Fibroblast of villous mesenchyme (primary cell): Measurements from ENCODE around the gene DIP2B. TPM values are rescaled to one million over a fixed set of nuclear protein-coding genes. Genes with fewer than 3 reads are reported as not detected.

Experiments
- DNase-seq: peaks from one replicate; pipeline ENCODE4 v3.0.0-alpha.2; 2010; ENCODE audit warnings: low read depth
- H3K4me3 ChIP-seq: 2 replicates; pipeline ENCODE4 v1.5.1; 2011; ENCODE audit warnings: low read depth, mild to moderate bottlenecking, low read length
- CTCF ChIP-seq: IDR thresholded peaks from 2 replicates; pipeline ENCODE4 v1.5.1; 2012; ENCODE audit warnings: low read depth, mild to moderate bottlenecking, low read length; ENCODE audit not compliant: insufficient read depth
- total RNA-seq: library from RNA; depleted of rRNA; stranded (reverse); fragments of >200 nt; gene quantifications from 2 replicates; pipeline ENCODE4 v1.2.3, GENCODE V29; 2012

DIP2B gene
- total RNA-seq, 1 donor: 29.8 TPM

- DNase-seq: peak; percentile 43
- H3K4me3 ChIP-seq: no peak overlapping the region
- TF ChIP-seq CTCF: peak; percentile 71
Observed at GRCh38 chr12:50734409-50735263, 229.9 kb downstream of the DIP2B start.

DNA sequence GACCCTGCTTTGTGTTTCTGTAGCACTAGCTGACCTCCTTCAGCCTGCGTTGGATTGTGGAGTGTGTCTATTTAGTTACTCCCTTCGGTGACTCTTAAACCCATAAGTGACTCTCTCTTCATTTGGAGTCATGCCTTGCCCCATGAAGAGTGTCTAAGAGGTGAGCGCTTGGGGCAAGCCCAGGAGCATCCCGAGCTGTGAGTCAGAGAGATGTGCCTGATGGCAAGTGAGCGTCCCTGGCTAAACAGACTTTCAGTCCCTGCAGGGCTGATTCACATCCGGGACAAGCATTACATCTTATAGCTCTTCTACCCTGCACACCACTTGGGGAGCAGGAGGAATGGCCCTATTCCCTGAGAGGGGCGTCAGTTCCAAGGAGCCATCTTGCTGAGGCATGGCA is 234.8 kb downstream of the DIP2B start:
- TF ChIP-seq CTCF: no peak
- DNase-seq: no peak
- no peak overlapping the region for H3K4me3 ChIP-seq

DNA sequence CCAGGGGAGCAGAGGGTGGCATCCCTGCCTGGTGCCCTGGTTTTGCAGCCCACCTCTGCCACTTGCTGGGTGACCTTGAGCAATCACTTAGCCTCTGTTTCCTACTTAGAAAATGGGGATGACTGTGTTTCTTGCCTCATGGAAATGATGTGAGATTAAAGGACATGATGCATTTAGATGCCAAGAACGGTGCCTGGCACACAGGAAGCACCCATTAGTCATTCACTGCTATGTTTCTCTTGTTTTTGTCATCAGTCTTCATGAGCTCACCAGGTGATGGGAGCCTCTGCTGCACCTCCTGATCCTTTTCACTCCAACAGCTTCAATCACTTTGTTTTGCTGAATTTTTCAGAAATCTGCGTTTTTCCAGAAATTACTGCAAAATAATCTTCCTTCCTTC is 235.5 kb downstream of the DIP2B start:
- no peak for DNase-seq
- TF ChIP-seq CTCF: no peak
- no peak overlapping the region for H3K4me3 ChIP-seq

DNA sequence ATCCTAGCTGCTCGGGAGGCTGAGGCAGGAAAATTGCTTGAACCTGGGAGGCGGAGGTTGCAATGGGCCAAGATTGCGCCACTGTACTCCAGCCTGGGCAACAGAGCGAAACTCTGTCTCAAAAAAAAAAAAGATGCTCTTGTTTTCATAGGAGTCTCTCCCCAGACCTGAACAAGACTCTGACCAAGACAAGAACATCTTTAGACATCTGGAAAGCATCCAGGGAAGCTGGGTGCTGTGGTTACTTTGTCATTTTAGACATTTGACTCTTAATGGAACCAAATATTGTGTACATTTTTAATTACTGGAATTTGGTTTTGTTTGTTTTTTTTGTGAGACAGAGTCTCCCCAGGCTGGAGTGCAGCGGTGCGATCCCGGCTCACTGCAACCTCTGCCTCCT is 238.0 kb downstream of the DIP2B start:
- H3K4me3 ChIP-seq: no peak overlapping the region
- TF ChIP-seq CTCF: no peak
- DNase-seq: no peak

DNA sequence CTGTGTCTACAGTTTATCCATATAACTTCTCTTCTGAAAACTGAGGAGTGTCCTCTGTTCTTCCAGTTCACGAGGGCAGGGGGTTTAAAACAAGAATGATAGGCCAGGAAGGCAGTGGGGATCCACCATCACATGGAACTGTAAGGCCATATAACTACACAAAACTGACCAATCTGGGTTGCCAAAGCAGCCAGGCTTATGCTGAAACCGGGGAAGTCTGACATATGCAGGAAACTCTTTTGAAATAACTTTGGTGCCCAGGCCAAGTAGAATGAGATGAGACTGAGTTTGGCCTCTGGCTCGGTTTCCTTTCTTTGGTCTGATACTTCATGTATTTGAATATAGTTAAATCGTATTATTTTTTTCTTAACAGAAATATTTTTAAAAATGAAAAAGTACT is 241.1 kb downstream of the DIP2B start:
- no peak for DNase-seq
- no peak for TF ChIP-seq CTCF
- no peak overlapping the region for H3K4me3 ChIP-seq

GRCh38 chr12:50746431-50746830 is 241.6 kb downstream of the DIP2B start:
- no peak for DNase-seq
- TF ChIP-seq CTCF: no peak
- no peak overlapping the region for H3K4me3 ChIP-seq

DNA sequence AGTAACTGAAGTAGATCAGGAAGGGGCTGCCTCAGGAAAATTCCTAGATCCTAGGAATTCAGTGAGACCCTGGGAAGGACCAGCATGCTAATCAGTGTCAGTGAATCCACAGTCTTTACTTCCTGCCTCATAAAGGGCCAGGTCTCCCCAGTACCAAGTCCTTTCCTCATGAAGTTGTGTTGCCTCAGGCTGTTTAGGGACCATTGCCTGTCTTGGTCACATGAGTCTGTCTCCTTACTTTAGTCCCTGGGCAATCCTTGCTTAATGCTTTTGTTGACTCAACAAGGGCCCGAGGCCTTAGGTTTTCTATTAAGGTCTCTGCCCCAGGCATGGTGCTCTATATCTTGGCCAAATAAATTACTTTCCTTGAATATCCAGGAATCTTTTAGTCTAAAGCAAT is 243.0 kb downstream of the DIP2B start:
- no peak for TF ChIP-seq CTCF
- peak; percentile 9 for DNase-seq
- no peak overlapping the region for H3K4me3 ChIP-seq
